ENCODE data around the gene TCN2. TPM values are rescaled to one million over a fixed set of nuclear protein-coding genes. Genes with fewer than 3 reads are reported as not detected.

The TCN2 gene
- total RNA-seq: 10 to 100 TPM; 17.0 to 23.4 TPM

DNA sequence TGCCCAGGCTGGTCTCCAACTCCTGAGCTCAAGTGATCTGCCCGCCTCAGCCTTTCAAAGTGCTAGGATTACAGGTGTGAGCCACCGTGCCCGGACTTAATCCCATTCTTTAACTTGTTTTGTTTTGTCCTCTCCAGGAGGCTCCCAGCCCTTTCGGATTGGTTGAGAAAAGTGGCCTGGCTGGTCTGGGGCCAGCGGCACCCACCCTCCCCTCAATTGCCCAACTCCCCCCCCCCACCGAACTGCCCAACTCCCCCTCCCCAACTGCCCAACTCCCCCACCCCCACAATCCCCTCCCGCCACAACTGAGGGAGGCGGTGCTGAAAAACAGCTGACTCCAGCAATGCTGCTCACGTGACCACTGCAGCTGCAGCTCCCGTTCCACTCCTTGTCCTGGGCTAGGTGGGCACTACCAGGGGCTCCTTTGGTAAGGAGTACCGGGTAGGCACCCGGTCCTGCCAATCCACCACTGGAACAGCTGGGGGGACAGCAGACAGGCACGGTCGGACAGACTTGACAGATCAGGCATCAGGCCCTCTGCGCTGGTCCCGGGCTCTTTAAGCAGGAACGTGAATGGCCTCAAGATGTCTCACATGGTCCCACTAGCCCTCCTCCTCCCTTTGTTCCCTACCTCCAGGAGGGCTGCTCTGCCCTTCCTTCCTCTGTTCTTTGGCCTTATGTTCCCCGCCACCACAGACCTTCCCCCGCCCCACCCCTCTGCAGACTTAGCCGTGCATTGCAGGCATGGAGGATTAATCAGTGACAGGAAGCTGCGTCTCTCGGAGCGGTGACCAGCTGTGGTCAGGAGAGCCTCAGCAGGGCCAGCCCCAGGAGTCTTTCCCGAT is at the start of gene TCN2:
Gene TCN2, plus strand, starts transcription at position 720 of the 845 bp plus-strand sequence. CDS start 158 bp downstream, outside the sequence.

DNA sequence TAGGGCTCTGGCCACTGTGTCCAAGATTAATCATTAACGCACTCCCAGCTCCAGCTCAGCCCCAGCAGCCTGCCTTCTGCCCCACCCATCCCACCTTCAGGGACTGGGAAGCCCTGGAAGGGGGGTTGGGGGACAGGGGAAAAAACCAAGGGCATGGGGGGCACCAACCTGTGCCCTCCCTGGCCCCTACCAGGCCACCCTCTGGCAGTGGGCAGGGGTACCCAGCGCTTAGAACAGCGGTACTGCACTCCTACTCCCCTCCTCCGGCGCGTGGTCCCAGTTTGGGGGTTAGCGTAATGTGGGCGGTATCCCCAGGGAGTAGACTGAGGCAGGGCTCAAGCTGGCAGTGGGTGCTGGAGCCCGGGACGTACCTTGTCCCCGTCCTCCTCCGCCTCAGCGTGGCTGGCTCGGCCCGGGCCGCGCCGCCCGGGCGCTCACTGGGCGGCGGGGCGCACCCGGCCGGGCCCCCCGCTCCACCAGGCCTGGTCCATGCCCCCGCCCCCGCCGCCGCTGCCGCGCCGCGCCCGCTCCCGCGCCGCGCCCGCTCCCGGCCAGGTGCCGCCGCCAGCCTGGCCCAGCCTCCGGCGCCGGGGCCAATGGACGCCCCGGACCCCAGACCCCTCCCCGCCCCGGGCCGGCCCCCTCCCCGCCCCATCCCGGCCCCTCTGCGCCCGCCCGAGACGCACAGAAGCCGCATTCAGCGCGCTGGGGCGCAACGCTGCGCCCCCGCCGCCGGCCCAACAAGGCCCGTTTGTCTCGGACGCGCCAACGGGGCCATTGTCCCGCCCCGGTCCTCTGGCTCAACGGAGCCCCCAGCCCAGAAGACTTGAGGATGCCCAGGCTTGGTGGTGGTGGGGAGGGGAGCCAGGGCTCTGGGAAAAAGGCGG is 32.6 kb upstream of the TCN2 start, which contains the start of gene GAL3ST1:
Gene GAL3ST1, minus strand, starts transcription at position 571 of the 887 bp plus-strand sequence. CDS start 17,273 bp downstream, outside the sequence.

DNA sequence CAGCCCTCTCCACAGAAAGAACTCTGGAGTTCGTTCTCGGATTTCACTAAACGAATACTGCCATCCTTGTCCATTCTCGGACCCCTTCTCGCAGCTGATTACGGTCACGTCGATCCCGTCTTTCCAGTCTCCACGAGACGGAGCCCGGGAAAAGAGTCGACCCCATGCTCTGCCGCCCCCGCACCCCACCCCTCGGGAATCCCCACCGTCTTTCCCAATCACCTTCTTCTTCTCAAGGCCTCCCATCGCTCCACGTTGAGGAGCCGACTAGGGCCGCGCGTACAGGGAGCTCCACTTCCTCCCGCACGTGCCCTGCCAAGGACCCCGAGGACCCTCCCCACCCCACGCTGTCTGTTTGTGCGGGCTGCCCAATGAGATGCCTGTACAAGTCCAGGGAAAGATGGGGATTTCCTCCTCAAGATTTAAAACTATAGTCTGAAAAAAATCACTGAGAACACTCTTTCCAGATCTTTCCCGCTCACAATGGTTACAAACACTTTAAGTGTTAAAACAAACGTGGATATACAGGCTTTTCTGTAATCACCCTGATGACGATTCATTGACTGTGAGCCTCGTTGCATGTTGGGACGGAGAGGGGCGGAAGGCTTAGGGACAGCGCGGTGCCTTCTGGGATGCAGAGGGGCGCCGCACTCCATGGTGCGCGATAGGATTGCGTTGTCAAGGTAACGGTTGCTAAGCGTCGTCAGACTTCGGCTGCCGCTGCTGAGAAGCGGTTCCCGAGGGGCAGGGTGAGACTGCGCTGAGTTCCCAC is 15.2 kb upstream of the TCN2 start, which contains the start of gene PES1:
Gene PES1, minus strand, starts transcription at position 323 of the 772 bp plus-strand sequence. Its CDS starts 77 bp downstream, at position 246.

DNA sequence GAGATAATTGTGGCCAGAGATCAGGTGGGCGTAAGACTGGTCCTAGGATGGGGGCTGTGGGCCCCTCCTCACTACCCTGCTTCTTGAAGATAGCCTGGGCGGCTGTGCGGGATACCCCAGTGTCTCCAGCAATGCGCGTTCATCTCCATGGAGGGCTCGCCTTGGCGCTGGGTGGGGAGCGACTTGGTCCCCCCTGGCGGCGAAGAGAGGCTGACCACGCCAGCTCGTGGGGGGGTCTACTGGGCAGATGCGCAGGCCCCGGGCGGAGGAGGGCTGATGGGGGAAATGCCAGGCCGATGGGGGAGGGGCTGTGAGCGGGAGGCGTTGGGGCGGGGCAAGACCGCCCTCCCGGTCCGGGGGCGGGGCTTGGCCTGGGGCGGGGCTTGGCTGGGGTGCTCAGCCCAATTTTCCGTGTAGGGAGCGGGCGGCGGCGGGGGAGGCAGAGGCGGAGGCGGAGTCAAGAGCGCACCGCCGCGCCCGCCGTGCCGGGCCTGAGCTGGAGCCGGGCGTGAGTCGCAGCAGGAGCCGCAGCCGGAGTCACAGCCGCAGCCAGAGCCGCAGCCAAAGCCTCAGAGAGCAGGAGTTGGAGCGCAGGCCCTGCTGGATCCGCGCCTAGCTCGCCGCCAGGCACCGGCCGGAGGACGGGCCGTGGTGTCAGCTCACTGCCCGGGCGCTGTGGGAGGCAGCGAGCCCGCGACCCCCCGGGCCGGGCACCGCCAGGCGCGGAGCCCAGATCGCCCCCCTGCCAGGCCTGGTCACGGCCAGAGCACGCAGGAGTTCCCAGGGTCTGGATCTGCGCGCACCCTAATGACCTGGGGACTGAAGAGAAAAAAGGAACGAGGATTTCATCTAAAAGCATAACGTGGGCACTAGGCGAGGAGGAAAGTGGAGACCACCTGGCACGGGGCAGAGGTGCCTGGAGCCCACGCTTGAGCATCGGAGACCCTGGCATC is 28.6 kb downstream of the TCN2 start, which contains the start of gene SLC35E4:
Gene SLC35E4, plus strand, starts transcription at position 509 of the 953 bp plus-strand sequence. CDS start 670 bp downstream, outside the sequence.

DNA sequence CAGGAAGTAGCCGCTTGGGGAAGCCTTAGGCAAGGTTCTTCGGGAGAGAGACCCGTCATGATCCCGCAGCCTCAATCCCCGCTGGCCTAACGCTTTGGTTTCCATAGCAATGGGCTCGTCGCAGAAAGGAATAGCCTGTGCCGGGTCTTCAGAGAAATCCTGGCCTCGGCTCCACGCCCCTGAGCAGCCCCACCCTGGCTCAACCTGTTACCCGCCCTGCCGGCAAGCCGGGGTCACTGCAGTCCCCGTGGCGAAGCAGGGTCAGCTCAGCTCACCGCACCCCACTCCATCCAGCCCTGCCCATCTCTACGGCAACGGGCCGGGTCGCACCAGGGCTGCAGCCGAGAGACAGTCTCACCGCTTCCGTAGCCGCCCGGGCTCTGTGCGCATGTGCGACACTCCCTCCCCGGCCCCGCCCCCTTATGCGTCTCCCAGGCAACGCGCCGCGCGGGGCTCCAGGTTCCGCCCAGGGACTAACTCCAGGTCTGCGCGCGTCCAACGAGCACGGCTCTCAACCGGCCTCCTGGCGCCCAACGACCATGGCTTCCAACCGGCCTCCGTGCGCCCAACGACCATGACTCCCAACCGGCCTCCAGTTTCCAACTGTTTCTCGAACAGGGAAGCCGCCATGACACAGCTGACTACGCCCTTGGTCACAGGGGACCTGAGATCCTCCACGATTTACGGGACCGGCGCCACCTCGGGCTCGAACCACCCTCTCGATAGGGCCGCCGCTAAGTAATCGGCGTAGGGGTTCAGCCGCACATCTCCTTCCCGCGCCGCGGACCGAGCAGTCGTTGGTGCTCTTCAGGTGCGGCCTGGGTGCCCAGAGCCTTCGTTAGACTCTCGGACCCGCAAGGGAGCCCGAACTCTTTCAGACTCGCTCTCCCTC is 60.8 kb downstream of the TCN2 start, which contains the start of gene DUSP18:
Gene DUSP18, minus strand, starts transcription at position 382 of the 892 bp plus-strand sequence. CDS start 3,872 bp downstream, outside the sequence.

Other genes starting within 250 kb of the TCN2 start
- gene RNF215, start 219.8 kb upstream of the TCN2 start, total RNA-seq: 1 to 10 TPM; 8.3 to 9.3 TPM
- gene SEC14L2, start 210.2 kb upstream of the TCN2 start, total RNA-seq: 1 to 10 TPM; 5.2 to 6.7 TPM
- gene MTFP1, start 181.4 kb upstream of the TCN2 start, total RNA-seq: 10 to 100 TPM; 14.8 to 38.0 TPM
- gene SEC14L3, start 135.2 kb upstream of the TCN2 start, total RNA-seq: not detected
- gene SEC14L4, start 101.5 kb upstream of the TCN2 start, total RNA-seq: under 1 TPM; under 0.01 to 0.33 TPM
- under 1 TPM in 1 of 2 donors, not detected in 1; 0.34 TPM for gene SEC14L6, start 60.4 kb upstream of the TCN2 start, total RNA-seq
- gene GAL3ST1, start 32.5 kb upstream of the TCN2 start, total RNA-seq: under 1 TPM in 1 of 2 donors, not detected in 1; 0.34 TPM
- 100 to 1,000 TPM in 1 of 2 donors, 10 to 100 TPM in 1; 53.0 to 117 TPM for gene PES1, start 15.3 kb upstream of the TCN2 start, total RNA-seq
- 1 to 10 TPM; 2.8 to 6.7 TPM for gene SLC35E4, start 28.6 kb downstream of the TCN2 start, total RNA-seq
- 1 to 10 TPM; 6.2 to 10.0 TPM for gene DUSP18, start 60.7 kb downstream of the TCN2 start, total RNA-seq
- 1 to 10 TPM; 2.4 to 2.7 TPM for gene OSBP2, start 87.7 kb downstream of the TCN2 start, total RNA-seq

Data from melanocyte of skin (primary cell).